HepG2 (cell line): ENCODE data around the gene C1orf185. TPM values are rescaled to one million over a fixed set of nuclear protein-coding genes. Genes with fewer than 3 reads are reported as not detected.

ENCODE experiments used
- ATAC-seq: fragments of 200-7000 bp; cut with Tn5 transposase; 3 replicates; pipeline ENCODE4 v1.9.1; 2020; ENCODE audit warnings: mild to moderate bottlenecking, moderate library complexity
- BruUV-seq: library from RNA; stranded (reverse); fragments of 400-500 nt; replicated peaks from 2 replicates; lab custom pipeline; 2021; lab: Mats Ljungman, UMichigan
- CTCF ChIA-PET: fragments of 300-600 bp; formaldehyde crosslinking; extraction: SDS; loops from one replicate; lab custom pipeline; 2021; ENCODE audit warnings: low total read pairs, inconsistent platforms, low intra/inter-chr PET ratio; lab: Yijun Ruan, JAX
- POLR2A ChIA-PET: fragments of 350-600 bp; sonication (Branson Sonifier 250); formaldehyde crosslinking; loops from one replicate; lab custom pipeline; 2020; ENCODE audit warnings: antibody characterized with exemption, inconsistent platforms; lab: Yijun Ruan, JAX
- DNase-seq: peaks from one replicate; pipeline ENCODE4 v3.0.0-alpha.2; 2015; ENCODE audit warnings: low spot score
- FAIRE-seq: peaks from 3 replicates; lab custom pipeline; 2011; peaks lifted over from hg19 to GRCh38; lab: Jason Lieb, UNC
- H2AFZ ChIP-seq: one replicate; pipeline ENCODE4 v1.6.1; 2011; ENCODE audit warnings: low read length, inconsistent platforms
- H3K27ac ChIP-seq: fragments of 300-600 bp; 3 replicates; pipeline ENCODE4 v1.8.0; 2011; ENCODE audit warnings: mixed run types, mild to moderate bottlenecking, mixed read lengths, low read length, inconsistent platforms; ENCODE audit not compliant: insufficient read depth; ENCODE audit errors: extremely low read length
- H3K27me3 ChIP-seq, 2 experiments: fragments of 200-600 bp in 1 of 2; 2 replicates in 1 of 2; 3 replicates in 1 of 2; pipeline versions ENCODE4 v1.6.0 to v1.8.0; 2011; ENCODE audit warnings: low read length in 2 of 2, mild to moderate bottlenecking in 2 of 2, moderate library complexity in 2 of 2, inconsistent platforms in 1 of 2; ENCODE audit not compliant: insufficient read depth in 2 of 2, control insufficient read depth in 1 of 2
- H3K36me3 ChIP-seq, 2 experiments: fragments of 200-600 bp in 1 of 2; replicated peaks in 1 of 2; 2 replicates in 1 of 2; 3 replicates in 1 of 2; pipeline versions ENCODE4 v1.5.1 to v1.8.0; 2011; ENCODE audit warnings: low read length in 2 of 2, inconsistent platforms in 1 of 2; ENCODE audit not compliant: insufficient read depth in 2 of 2, control insufficient read depth in 1 of 2
- H3K4me1 ChIP-seq: 2 replicates; pipeline ENCODE4 v1.5.1; 2012; ENCODE audit warnings: low read length, inconsistent platforms; ENCODE audit not compliant: insufficient read depth
- H3K4me2 ChIP-seq: 2 replicates; pipeline ENCODE4 v1.6.0; 2011; ENCODE audit warnings: low read depth, low read length, inconsistent platforms
- H3K4me3 ChIP-seq, 3 experiments: fragments of 200-600 bp in 1 of 3; sonication (generic), shearing (Covaris generic) in 1 of 3; replicated peaks in 1 of 3; 2 replicates each; pipeline ENCODE4 v1.5.1; 2011 to 2016; ENCODE audit warnings: low read length in 3 of 3, inconsistent platforms in 2 of 3, low read depth in 2 of 3, mild to moderate bottlenecking in 2 of 3, control low read depth in 1 of 3, mixed read lengths in 1 of 3; ENCODE audit not compliant: insufficient read depth in 1 of 3
- H3K79me2 ChIP-seq: one replicate; pipeline ENCODE4 v1.6.1; 2011; ENCODE audit warnings: low read length, inconsistent platforms; ENCODE audit not compliant: insufficient read depth
- H3K9ac ChIP-seq: 2 replicates; pipeline ENCODE4 v1.6.0; 2011; ENCODE audit warnings: mild to moderate bottlenecking, low read depth, low read length, inconsistent platforms; ENCODE audit not compliant: insufficient read depth
- H3K9me3 ChIP-seq: 2 replicates; pipeline ENCODE4 v1.5.1; 2012; ENCODE audit warnings: mild to moderate bottlenecking, low read length
- H4K20me1 ChIP-seq: 2 replicates; pipeline ENCODE4 v1.6.0; 2011; ENCODE audit warnings: inconsistent platforms, mild to moderate bottlenecking, low read length, moderate library complexity; ENCODE audit not compliant: insufficient read depth
- CTCF ChIP-seq: sonication (generic); formaldehyde crosslinking; IDR thresholded peaks from 2 replicates; pipeline ENCODE4 v1.5.0; 2020; ENCODE audit warnings: mild to moderate bottlenecking, missing genetic modification reagents, moderate library complexity
- STAG1 ChIP-seq: sonication (generic); formaldehyde crosslinking; IDR thresholded peaks from 2 replicates; pipeline ENCODE4 v1.4.0; 2020; ENCODE audit warnings: missing genetic modification reagents
- ZHX1 ChIP-seq: sonication (generic); formaldehyde crosslinking; IDR thresholded peaks from 2 replicates; pipeline ENCODE4 v1.8.1; 2022; ENCODE audit warnings: low read depth, mild to moderate bottlenecking, missing genetic modification reagents
- WGBS: methylation state at CpG from one replicate; pipeline ENCODE4 v1.1.6; 2017; ENCODE audit warnings: low lambda C conversion rate; 5-methylcytosine and 5-hydroxymethylcytosine counted together
- in situ Hi-C: cut with HindIII; loops from 2 replicates; pipeline ENCODE4 v1.10.0; 2017; ENCODE audit warnings: low pct_unique_long_range_greater_than_20kb; ENCODE audit not compliant: extremely low pct_ligation_motif_present
- intact Hi-C: fragments of 100-400 bp; cut with micrococcal nuclease; formaldehyde crosslinking; loops from one replicate; pipeline ENCODE4 v1.10.0; 2022; ENCODE audit not compliant: unreplicated experiment
- polyA plus RNA-seq, 8 experiments: library from polyadenylated mRNA; depleted of rRNA in 3 of 8; stranded (reverse) in 7 of 8; unstranded in 1 of 8; fragments of >200 nt; fragmentation: Illumina TruSeq in 4 of 8; extraction: Trizol in 4 of 8; gene quantifications; 2 replicates each; pipeline versions ENCODE4 v1.2.1 to v1.2.3, GENCODE V29; 2011 to 2016; ENCODE audit warnings: low read depth in 4 of 8, missing spikeins in 1 of 8, mixed read lengths in 1 of 8; ENCODE audit not compliant: insufficient read depth in 1 of 8
- total RNA-seq, 5 experiments: library from RNA; depleted of rRNA; stranded (reverse); fragments of >200 nt; fragmentation: Illumina TruSeq; extraction: Trizol; gene quantifications; 2 replicates each; pipeline ENCODE4 v1.2.3, GENCODE V29; 2016; ENCODE audit warnings: low read depth in 1 of 5

The C1orf185 gene
- total and polyA plus RNA-seq, 2 of the 13 experiments (the other 11 are each of a cell fraction or from before 2014, with no cell fraction given) = not detected

GRCh38 chr1:51088474-51088873, 13.6 kb upstream of the C1orf185 start:
- no peaks in the 10 kb centered on the region for H3K4me1 ChIP-seq
- no peak overlapping the region for H3K9ac ChIP-seq
- no TSS peak for BruUV-seq
- no peak overlapping the region for H3K4me3 ChIP-seq
- H3K4me2 ChIP-seq = no peak overlapping the region
- H3K27me3 ChIP-seq = no peaks in the 10 kb centered on the region
- in situ Hi-C loops = no loop called here
- no peak overlapping the region for H3K27ac ChIP-seq
- DNase-seq = no peak
- intact Hi-C loops = loop anchor here (2.0 kb wide), 1 partner anchor 100 kb away; no protein-coding TSS in a partner anchor
- TF ChIP-seq CTCF (CRISPR knock-in tag) (0 out of 2 replicates have a peak, but pooled peaks have one; percentile 10), STAG1 (CRISPR knock-in tag) (peak; percentile 35), ZHX1 (CRISPR knock-in tag) (no peak)
- WGBS = 5% methylated on average over 1 of the region's 1 CpG
- H3K9me3 ChIP-seq = no peaks in the 10 kb centered on the region
- no peaks in the 10 kb centered on the region for H4K20me1 ChIP-seq
- POLR2A ChIA-PET = no interaction called here
- no peak for FAIRE-seq
- ATAC-seq = no peak
- no peak overlapping the region for H2AFZ ChIP-seq
- CTCF ChIA-PET = no interaction called here
- no peaks in the 10 kb centered on the region for H3K36me3 ChIP-seq
- no peaks in the 10 kb centered on the region for H3K79me2 ChIP-seq
